GM12874 (cell line): Measurements from ENCODE around the gene NECTIN2.
"Not testable (repeated sequence)": the region's sequence is repeated elsewhere in the genome, so short reads cannot be mapped to it uniquely, and the experiment has no call there.

Source experiments
- CTCF ChIP-seq: IDR thresholded peaks from 2 replicates; pipeline ENCODE4 v1.5.1; 2011; ENCODE audit warnings: low read depth, mild to moderate bottlenecking, control low read depth, low read length, moderate library complexity; ENCODE audit not compliant: insufficient read depth

NECTIN2 gene

DNA sequence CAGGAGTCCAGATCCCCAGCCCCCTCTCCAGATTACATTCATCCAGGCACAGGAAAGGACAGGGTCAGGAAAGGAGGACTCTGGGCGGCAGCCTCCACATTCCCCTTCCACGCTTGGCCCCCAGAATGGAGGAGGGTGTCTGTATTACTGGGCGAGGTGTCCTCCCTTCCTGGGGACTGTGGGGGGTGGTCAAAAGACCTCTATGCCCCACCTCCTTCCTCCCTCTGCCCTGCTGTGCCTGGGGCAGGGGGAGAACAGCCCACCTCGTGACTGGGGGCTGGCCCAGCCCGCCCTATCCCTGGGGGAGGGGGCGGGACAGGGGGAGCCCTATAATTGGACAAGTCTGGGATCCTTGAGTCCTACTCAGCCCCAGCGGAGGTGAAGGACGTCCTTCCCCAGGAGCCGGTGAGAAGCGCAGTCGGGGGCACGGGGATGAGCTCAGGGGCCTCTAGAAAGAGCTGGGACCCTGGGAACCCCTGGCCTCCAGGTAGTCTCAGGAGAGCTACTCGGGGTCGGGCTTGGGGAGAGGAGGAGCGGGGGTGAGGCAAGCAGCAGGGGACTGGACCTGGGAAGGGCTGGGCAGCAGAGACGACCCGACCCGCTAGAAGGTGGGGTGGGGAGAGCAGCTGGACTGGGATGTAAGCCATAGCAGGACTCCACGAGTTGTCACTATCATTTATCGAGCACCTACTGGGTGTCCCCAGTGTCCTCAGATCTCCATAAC is 59.5 kb downstream of the NECTIN2 start, which contains the start of gene APOE:
TSS of gene APOE (plus strand) at position 360 of the 724 bp plus-strand sequence. CDS start 829 bp downstream, outside the sequence.
- no peak for TF ChIP-seq CTCF

GRCh38 chr19:44907613-44908012 is 61.5 kb downstream of the NECTIN2 start:
- no peak for TF ChIP-seq CTCF

DNA sequence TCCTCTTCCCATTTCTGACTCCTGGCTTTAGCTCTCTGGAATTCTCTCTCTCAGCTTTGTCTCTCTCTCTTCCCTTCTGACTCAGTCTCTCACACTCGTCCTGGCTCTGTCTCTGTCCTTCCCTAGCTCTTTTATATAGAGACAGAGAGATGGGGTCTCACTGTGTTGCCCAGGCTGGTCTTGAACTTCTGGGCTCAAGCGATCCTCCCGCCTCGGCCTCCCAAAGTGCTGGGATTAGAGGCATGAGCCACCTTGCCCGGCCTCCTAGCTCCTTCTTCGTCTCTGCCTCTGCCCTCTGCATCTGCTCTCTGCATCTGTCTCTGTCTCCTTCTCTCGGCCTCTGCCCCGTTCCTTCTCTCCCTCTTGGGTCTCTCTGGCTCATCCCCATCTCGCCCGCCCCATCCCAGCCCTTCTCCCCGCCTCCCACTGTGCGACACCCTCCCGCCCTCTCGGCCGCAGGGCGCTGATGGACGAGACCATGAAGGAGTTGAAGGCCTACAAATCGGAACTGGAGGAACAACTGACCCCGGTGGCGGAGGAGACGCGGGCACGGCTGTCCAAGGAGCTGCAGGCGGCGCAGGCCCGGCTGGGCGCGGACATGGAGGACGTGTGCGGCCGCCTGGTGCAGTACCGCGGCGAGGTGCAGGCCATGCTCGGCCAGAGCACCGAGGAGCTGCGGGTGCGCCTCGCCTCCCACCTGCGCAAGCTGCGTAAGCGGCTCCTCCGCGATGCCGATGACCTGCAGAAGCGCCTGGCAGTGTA is 62.2 kb downstream of the NECTIN2 start:
- TF ChIP-seq CTCF: no peak

- no peak for TF ChIP-seq CTCF
Measured at GRCh38 chr19:44908836-44909261, 62.8 kb downstream of the NECTIN2 start.

DNA sequence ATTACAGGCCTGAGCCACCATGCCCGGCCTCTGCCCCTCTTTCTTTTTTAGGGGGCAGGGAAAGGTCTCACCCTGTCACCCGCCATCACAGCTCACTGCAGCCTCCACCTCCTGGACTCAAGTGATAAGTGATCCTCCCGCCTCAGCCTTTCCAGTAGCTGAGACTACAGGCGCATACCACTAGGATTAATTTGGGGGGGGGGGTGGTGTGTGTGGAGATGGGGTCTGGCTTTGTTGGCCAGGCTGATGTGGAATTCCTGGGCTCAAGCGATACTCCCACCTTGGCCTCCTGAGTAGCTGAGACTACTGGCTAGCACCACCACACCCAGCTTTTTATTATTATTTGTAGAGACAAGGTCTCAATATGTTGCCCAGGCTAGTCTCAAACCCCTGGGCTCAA is 63.7 kb downstream of the NECTIN2 start:
- no peak for TF ChIP-seq CTCF

- TF ChIP-seq CTCF: no peak
Measured at GRCh38 chr19:44912854-44913253, 66.8 kb downstream of the NECTIN2 start.

GRCh38 chr19:44914433-44915206 is 68.5 kb downstream of the NECTIN2 start, which contains the start of gene APOC1:
APOC1 (plus strand) TSS chr19:44914608; CDS start chr19:44914892, 284 bp downstream.
- TF ChIP-seq CTCF: not testable (repeated sequence)
